ENCODE measurements around the gene COQ10A. TPM values are rescaled to one million over a fixed set of nuclear protein-coding genes. Genes with fewer than 3 reads are reported as not detected.

The COQ10A gene
- total and polyA plus RNA-seq, 2 of the 13 experiments (the other 11 are each of a cell fraction or from before 2014, with no cell fraction given), result 21.0 to 37.3 TPM

GRCh38 chr12:56266693-56267442, at the start of gene COQ10A (continued):
- TF ChIP-seq GRHL1 (CRISPR knock-in tag; conservative IDR thresholded peaks at IDR 0.05) (no peak), KDM1A (CRISPR knock-in tag; IDR thresholded peaks at IDR 0.05) (peak; percentile 84), STAT5B (CRISPR knock-in tag; IDR thresholded peaks at IDR 0.05) (no peak), SP140L (CRISPR knock-in tag; IDR thresholded peaks at IDR 0.05; ENCODE audit: borderline replicate concordance) (no peak), ZNF776 (CRISPR knock-in tag; IDR thresholded peaks at IDR 0.05) (peak; percentile 63; the same call in 1 of the 2 replicates), NFRKB (IDR thresholded peaks at IDR 0.05) (no peak), KMT2A (CRISPR knock-in tag; IDR thresholded peaks at IDR 0.05) (0 out of 2 replicates have a peak, but pooled peaks have one; percentile 63), ZBTB7A (CRISPR knock-in tag; IDR thresholded peaks at IDR 0.05) (0 out of 2 replicates have a peak, but pooled peaks have one; percentile 52), ZFX (CRISPR knock-in tag; IDR thresholded peaks at IDR 0.05; ENCODE audit: low read depth) (peak; percentile 93), ATRX (CRISPR knock-in tag; IDR thresholded peaks at IDR 0.05; ENCODE audit: borderline replicate concordance) (no peak), MTF2 (CRISPR knock-in tag; IDR thresholded peaks at IDR 0.05; ENCODE audit: borderline replicate concordance) (peak; percentile 55; the same call in 1 of the 2 replicates), ZNF644 (CRISPR knock-in tag; IDR thresholded peaks at IDR 0.05; ENCODE audit: low read depth) (peak; percentile 28; the same call in 1 of the 2 replicates), ZNF12 (CRISPR knock-in tag; IDR thresholded peaks at IDR 0.05) (no peak), POLR2AphosphoS5 (IDR thresholded peaks at IDR 0.05; ENCODE audit: low read depth, low read length) (peak; percentile 77), ATF3 (CRISPR knock-in tag; IDR thresholded peaks at IDR 0.05) (no peak; the same call in 1 of the 2 replicates), KDM3A (CRISPR knock-in tag; IDR thresholded peaks at IDR 0.05; ENCODE audit: low read depth) (peak; percentile 78; the same call in 1 of the 2 replicates), ARID3A (IDR thresholded peaks at IDR 0.05; ENCODE audit: low read depth, low read length) (no peak), ZFP91 (CRISPR knock-in tag; IDR thresholded peaks at IDR 0.05; ENCODE audit: borderline replicate concordance) (peak; percentile 84), CBX5 (CRISPR knock-in tag; IDR thresholded peaks at IDR 0.05; ENCODE audit: borderline replicate concordance) (peak; percentile 76; the same call in 1 of the 2 replicates), SIN3A (IDR thresholded peaks at IDR 0.05; ENCODE audit: borderline replicate concordance, low read depth, low read length) (no peak), PAXIP1 (CRISPR knock-in tag; conservative IDR thresholded peaks at IDR 0.05) (peak; percentile 15; the same call in 1 of the 2 replicates)

Data from HepG2 (cell line).